TTC549 (cell line): ENCODE data around the gene TRPM7.
"Not testable (repeated sequence)": the region's sequence is repeated elsewhere in the genome, so short reads cannot be mapped to it uniquely, and the experiment has no call there.

Source experiments
- FAIRE-seq: peaks from 2 replicates; lab custom pipeline; 2012; peaks lifted over from hg19 to GRCh38; lab: Jason Lieb, UNC

TRPM7 gene

DNA sequence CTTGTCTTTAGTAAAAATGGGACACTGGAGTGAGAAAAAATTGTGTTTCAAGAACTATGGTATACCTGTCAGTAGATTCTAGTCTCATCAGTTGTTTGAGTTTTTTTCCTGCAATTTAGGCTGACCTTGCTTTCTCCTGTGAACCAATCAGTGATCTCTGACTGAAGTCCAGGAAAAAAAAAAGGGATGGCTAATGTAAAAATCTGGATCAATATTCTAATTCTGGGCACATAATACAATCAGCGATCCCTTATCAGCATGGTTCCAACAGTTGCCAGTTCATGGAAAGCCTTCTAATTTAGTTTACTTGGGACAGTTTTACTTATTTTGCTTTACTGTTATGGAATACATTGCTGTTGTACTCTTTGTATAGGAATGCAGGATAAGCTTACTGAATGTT, 17.0 kb downstream of the TRPM7 start:
- FAIRE-seq, result no peak

- no peak for FAIRE-seq
These were observed 20.7 kb downstream of the TRPM7 start for GRCh38 chr15:50665938-50666337.

DNA sequence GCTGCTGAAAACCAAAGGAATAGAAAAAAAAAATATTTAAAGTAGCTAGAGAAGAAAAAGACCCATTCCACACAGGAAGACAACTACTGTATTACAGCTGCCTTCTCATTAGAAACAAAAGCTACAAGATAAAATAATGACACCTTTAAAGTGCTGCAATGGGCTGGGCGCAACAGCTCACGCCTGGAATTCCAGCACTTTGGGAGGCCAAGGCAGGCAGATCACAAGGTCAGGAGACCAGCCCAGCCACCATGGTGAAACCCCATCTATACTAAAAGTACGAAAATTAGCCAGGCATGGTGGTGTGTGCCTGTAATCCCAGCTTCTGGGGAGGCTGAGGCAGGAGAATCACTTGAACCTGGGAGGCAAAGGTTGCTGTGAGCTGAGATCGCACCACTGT, 31.0 kb downstream of the TRPM7 start:
- no peak for FAIRE-seq

DNA sequence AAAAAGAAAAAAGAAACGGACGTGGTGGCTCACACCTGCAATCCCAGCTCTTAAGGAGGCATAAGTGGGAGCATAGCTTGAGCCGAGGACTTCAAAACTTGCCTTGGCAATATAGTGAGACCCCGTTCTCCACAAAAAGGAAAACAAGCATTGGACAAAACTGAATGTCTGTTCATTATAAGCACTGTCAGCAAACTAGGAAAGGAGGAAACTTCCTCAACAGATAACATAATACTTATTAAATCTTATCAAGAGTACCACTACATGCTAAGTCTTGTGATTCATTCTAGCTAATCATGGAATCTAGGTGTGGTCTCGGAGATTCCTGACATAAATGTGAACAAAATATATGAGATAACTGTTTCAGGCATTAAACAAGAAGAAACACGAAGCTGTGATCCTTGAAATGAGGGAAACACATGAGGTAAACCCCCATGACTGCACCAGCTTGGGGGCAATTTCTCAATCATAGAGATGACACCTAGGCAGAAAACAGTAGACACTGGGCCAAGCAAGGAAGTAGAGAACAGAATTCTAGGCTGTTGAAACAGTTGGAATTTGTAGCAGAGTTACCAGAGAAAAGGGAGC, 33.3 kb downstream of the TRPM7 start:
- no peak for FAIRE-seq

DNA sequence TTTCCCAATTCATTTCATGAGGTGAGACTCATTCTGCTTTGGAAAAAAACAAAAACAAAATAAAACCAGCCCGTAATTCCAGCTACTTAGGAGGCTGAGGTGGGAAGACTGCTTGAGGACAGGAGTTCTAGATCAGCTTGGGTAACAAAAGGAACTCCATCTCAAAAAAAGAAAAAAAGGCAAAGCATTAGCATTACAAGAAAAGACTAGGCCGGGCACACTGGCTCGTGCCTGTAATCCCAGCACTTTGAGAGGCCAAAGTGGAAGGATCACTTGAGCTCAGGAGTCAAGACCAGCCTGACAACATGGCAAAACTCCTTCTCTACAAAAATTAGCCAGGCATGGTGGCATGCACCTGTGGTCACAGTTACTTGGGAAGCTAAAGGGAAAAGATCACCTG, 33.9 kb downstream of the TRPM7 start:
- FAIRE-seq, result no peak

DNA sequence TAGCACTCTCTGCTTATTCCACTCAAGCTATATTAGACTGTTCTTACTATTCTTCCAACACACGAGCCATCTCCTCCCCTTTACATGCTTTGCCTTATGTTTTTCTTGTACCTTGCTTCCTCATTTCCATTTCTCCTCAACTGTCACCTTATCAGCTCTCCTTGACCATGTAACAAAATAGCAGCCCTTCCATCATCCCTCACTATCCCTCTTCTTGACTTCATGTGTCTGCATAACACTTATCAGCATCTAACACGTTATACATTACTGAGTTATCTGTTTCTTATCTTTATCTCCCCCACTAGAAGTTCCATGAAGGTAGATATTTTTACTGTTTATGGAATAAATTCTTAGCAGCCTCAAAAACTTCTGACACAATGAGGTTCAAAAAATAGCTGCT, 45.3 kb downstream of the TRPM7 start:
- FAIRE-seq, result no peak

DNA sequence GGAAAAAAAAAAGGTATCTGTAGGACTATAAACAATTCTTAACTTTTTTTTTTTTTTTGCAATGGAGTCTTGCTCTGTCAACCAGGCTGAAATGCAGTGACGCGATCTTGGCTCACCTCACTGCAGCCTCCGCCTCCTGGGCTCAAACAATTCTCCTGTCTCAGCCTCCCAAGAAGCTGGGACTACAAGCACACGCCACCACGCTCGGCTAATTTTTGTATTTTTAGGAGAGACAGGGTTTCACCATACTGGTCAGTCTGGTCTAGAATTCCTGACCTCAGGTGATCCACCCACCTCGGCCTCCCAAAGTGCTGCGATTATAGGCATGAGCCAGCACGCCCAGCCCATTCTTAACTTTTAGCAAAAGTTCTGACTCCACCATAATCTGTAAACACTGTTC, 50.5 kb downstream of the TRPM7 start:
- no peak for FAIRE-seq

- FAIRE-seq, result no peak
These were observed 52.9 kb downstream of the TRPM7 start for GRCh38 chr15:50633653-50634052.

GRCh38 chr15:50628421-50628820, 58.2 kb downstream of the TRPM7 start:
- FAIRE-seq, result no peak

- no peak for FAIRE-seq
These were observed 59.1 kb downstream of the TRPM7 start for GRCh38 chr15:50627351-50628055.

DNA sequence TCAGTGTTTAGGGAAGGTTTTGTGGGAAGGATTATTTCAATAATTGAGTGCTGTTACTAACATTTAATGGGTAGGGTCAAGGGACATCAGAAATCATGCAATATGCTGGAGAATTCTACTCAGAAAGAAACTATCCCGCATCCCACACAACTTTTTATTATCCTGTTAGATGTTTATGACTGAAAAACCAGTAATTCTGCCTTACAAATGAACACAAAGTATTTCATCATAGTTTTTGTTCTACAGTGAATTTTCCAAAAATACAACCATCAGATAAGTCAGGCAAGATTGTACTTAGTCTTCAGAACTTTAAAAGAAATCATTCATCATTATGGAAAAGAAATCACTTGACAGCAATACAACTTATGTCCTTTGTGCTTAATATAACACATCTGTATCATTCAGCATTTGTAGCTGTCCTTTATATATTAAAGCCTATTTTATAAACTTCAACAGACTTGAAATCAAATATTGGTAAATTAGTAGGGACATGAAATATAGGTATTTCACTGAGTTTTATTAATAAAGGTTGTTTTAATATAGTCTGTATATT, 61.9 kb downstream of the TRPM7 start:
- no peak for FAIRE-seq

- FAIRE-seq, result peak; percentile 60
These were observed 64.1 kb downstream of the TRPM7 start for GRCh38 chr15:50622361-50622943.

- FAIRE-seq, result not testable (repeated sequence)
These were observed 69.6 kb downstream of the TRPM7 start for GRCh38 chr15:50616960-50617359.

DNA sequence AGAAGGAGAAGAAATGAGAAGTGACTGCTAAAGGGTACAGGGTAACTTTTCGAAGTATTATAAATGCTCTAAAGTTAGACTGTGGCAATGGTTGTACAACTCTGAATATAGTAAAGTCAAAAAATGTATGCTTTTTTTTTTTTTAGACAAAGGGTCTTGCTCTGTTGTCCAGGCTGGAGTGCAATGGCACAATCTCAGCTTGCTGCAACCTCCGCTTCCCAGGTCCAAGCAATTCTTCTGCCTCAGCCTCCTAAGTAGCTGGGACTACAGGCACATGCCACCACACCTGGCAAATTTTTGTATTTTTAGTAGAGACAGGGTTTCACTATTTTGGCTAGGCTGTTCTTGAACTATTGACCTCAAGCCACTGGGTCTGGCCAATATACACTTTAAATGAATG, 70.0 kb downstream of the TRPM7 start:
- FAIRE-seq, result not testable (repeated sequence)

GRCh38 chr15:50613600-50613999, 73.0 kb downstream of the TRPM7 start:
- no peak for FAIRE-seq

DNA sequence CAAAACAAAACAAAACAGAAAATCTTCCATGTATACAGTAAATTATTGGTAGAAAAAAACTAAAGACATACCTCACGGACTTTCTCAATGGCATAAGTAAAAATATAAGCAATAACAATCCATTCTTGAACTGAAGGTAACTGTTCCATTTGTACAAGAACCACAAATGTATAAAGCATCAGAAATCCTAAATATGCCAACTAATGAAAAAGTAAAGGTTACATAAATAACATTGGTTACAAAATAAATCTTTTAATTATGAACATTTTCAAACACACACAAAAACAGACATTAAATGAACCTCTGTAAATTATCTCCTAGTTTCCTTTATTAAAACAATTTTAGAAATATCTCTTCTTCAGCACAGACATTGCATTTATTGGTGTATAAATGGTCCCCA, 79.5 kb downstream of the TRPM7 start:
- no peak for FAIRE-seq

GRCh38 chr15:50605462-50605861, 81.1 kb downstream of the TRPM7 start:
- no peak for FAIRE-seq

DNA sequence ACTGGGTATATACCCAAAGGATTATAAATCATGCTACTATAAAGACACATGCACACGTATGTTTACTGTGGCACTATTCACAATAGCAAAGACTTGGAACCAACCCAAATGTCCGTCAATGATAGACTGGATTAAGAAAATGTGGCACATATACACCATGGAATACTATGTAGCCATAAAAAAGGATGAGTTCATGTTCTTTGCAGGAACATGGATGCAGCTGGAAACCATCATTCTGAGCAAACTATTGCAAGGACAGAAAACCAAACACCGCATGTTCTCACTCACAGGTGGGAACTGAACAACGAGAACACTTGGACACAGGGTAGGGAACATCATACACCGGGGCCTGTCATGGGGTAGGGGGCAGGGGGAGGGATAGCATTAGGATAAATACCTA, 84.6 kb downstream of the TRPM7 start:
- FAIRE-seq, result not testable (repeated sequence)

DNA sequence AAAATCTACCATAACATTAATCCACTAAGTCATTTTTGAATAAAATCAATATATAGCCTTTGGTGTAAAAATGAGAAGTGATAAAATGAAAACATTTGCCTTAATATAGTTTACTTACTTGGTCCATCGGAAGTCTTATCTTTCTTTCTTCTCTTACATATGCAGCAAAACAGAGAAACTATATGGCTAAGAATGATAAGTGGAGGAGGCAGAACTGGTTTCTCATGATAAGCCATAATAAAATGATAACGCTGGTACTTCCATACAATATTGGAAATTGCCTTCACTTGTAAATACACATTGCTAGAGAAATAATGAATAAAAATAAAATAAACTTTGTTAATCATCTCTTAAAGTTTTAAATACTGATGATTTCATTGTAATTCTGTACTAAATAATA, 92.3 kb downstream of the TRPM7 start:
- FAIRE-seq, result no peak

DNA sequence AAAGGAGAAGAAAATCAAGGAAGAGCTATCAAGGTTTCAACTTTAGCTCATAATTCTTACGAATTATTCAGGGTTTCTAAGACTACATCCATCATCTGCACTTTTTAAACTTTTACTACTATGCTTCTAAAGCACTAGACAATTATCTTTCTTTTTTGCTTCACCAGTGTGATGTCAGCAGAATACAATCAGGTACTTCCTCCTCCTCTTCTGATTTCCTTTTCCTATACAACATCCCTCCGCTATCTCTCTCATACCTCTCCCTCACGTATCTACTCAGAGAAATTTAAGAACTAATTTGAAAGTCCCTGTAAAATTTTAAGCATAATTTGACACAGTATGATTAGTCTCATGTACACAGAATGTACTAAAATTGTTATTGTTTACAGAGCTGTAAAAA, 92.8 kb downstream of the TRPM7 start:
- FAIRE-seq, result no peak

DNA sequence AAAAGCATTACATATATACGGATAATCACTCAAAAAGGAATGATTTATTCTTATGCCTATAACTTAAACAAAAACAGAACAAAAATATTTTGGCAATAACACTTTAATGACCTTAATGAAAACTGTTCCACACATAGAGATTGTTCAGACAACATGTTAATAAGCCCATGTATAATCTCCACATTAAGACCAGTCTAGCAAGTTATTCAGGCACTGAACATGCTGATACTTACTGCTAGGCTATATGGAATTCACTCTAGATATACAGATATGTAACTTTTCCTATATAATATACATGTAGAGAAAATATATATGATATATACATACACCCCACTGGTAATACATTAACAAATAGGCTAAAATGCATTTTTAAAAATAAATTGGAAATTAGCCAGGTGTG, 96.3 kb downstream of the TRPM7 start:
- FAIRE-seq, result no peak

- FAIRE-seq, result no peak
These were observed 109.1 kb downstream of the TRPM7 start for GRCh38 chr15:50577492-50577891.

DNA sequence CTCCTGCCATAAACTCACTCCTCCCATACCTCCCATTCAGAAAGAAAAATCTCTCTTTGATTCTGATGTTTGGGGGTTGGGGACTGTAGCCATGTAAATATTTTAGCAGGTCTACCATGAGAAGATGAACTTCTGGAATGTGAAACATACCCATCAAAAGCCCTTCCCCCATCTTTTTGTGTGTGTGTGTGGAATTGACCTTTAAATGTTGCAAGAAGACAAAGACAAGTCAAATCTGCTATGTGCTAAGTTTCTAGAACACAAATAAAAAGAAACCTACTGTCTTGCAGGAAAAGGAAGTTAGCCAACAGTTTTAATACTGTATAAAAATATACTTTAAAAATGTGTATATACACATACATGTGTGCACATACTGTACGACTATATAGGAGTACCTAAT, 110.4 kb downstream of the TRPM7 start:
- no peak for FAIRE-seq

DNA sequence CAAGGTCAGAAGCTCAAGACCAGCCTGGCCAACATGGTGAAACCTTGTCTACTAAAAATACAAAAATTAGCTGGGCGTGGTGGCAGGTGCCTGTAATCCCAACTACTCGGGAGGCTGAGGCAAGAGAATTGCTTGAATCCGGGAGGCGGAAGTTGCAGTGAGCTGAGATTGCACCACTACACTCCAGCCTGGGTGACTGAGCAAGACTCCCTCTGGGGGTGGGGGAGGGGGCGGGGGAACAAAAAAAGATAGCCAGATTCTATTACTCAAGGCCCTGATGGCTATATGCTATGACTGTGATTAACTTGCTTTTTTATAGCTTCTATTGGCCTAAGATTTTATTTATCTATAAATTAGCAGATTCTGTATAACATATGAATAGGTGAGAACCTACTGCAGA, 112.8 kb downstream of the TRPM7 start:
- not testable (repeated sequence) for FAIRE-seq
